ENCODE measurements around the gene LINGO3. TPM values are rescaled to one million over a fixed set of nuclear protein-coding genes. Genes with fewer than 3 reads are reported as not detected.

The LINGO3 gene
- polyA plus RNA-seq, 1 donor (not counting 4 experiments of a cell fraction or from before 2014, with no cell fraction given): not detected

DNA sequence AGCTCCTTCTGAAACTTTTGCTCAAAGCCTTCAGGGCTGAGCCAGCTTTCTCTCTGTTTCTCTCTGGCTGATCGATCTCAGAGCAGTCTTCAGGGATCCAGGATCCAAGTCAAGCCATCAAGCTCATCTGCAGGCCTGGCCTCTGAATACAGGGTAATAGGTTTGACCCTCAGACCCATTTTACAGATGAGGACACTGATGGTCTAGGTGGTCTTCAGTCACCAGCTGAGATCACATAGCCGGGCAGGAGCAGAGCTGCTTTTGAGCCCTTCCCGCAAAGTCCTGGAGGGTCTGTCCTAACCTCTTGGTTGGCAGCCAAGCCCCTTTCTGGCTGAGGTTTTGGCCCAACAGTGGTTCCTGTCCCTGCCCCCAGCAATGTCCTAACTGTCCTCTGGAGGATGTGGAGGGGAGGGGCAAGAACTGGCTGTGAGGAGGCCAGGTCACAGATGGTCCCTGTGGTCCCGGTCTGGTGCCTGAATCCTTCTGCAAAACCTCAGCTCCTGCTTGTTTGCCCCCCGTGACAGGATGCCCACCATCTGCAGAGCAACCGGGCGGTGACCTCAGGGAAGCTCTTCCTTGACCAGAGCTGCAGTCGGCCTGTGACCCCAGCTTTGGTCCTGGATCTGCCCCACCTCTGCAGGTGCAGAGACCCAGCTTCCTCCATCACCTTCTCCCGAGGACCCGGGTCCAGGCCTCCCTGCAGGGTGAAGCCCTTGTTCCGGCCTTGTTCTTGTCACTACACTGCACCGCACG is 20.2 kb downstream of the LINGO3 start:
- Histone ChIP-seq H3K36me3 (ENCODE audit: control insufficient read depth in 2 of 2, extremely low read depth in 1 of 2, insufficient read depth in 2 of 2, low read length in 2 of 2) (no peaks in the 10 kb centered on the region), H3K79me2 (ENCODE audit: control insufficient read depth, insufficient read depth, low read length) (no peaks in the 10 kb centered on the region), H3K4me2 (ENCODE audit: control insufficient read depth, extremely low read depth, insufficient read depth, low read depth, low read length) (no peak overlapping the region), H3K4me1 (ENCODE audit: control insufficient read depth, extremely low read depth, insufficient read depth, low read length) (no peaks in the 10 kb centered on the region), H4K20me1 (ENCODE audit: control insufficient read depth, extremely low read depth, insufficient read depth, low read length) (no peaks in the 10 kb centered on the region), H3K27ac (ENCODE audit: control insufficient read depth, insufficient read depth, low read length) (no peak overlapping the region), H3K9me1 (ENCODE audit: control insufficient read depth, extremely low read depth, insufficient read depth, low read length) (no peaks in the 10 kb centered on the region), H3K4me3 (ENCODE audit: control insufficient read depth in 2 of 3, extremely low read depth in 1 of 3, insufficient read depth in 2 of 3, low read depth in 1 of 3, low read length in 3 of 3) (no peak overlapping the region), H3K9me3 (ENCODE audit: control insufficient read depth, low read depth, low read length) (no peaks in the 10 kb centered on the region), H3K27me3 (ENCODE audit: control insufficient read depth, extremely low read depth, insufficient read depth, low read length) (peaks cover 49% of the 10 kb centered on the region), H3K9ac (ENCODE audit: control insufficient read depth, extremely low read depth, insufficient read depth, low read length) (no peak overlapping the region), H2AFZ (ENCODE audit: control insufficient read depth, low read length) (no peak overlapping the region)
- FAIRE-seq (no peak), DNase-seq (ENCODE audit: low read depth, low spot score) (no peak)
- TF ChIP-seq, protein P1, sequence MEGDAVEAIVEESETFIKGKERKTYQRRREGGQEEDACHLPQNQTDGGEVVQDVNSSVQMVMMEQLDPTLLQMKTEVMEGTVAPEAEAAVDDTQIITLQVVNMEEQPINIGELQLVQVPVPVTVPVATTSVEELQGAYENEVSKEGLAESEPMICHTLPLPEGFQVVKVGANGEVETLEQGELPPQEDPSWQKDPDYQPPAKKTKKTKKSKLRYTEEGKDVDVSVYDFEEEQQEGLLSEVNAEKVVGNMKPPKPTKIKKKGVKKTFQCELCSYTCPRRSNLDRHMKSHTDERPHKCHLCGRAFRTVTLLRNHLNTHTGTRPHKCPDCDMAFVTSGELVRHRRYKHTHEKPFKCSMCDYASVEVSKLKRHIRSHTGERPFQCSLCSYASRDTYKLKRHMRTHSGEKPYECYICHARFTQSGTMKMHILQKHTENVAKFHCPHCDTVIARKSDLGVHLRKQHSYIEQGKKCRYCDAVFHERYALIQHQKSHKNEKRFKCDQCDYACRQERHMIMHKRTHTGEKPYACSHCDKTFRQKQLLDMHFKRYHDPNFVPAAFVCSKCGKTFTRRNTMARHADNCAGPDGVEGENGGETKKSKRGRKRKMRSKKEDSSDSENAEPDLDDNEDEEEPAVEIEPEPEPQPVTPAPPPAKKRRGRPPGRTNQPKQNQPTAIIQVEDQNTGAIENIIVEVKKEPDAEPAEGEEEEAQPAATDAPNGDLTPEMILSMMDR (optimal IDR thresholded peaks at IDR 0.05 in 1 of 3, IDR thresholded peaks at IDR 0.05 in 1 of 3, conservative IDR thresholded peaks at IDR 0.05 in 1 of 3; ENCODE audit: extremely low read depth in 1 of 3, insufficient read depth in 2 of 3, low read length in 3 of 3): no peak
- no peak for TF ChIP-seq EZH2 (IDR thresholded peaks at IDR 0.05; ENCODE audit: low read length)
- dilution Hi-C loops (cut with MboI; ENCODE audit: extremely low pct_ligation_motif_present, low sequenced_read_pairs): no loop called here

GRCh38 chr19:2286402-2287140 is 21.4 kb downstream of the LINGO3 start:
- no peaks in the 10 kb centered on the region for H3K9me1 ChIP-seq (ENCODE audit: control insufficient read depth, extremely low read depth, insufficient read depth, low read length)
- H3K4me3 ChIP-seq (ENCODE audit: control insufficient read depth in 2 of 3, extremely low read depth in 1 of 3, insufficient read depth in 2 of 3, low read depth in 1 of 3, low read length in 3 of 3): no peak overlapping the region
- no peak overlapping the region for H2AFZ ChIP-seq (ENCODE audit: control insufficient read depth, low read length)
- H3K36me3 ChIP-seq (ENCODE audit: control insufficient read depth in 2 of 2, extremely low read depth in 1 of 2, insufficient read depth in 2 of 2, low read length in 2 of 2): no peaks in the 10 kb centered on the region
- H3K79me2 ChIP-seq (ENCODE audit: control insufficient read depth, insufficient read depth, low read length): no peaks in the 10 kb centered on the region
- no peak for FAIRE-seq
- no peaks in the 10 kb centered on the region for H4K20me1 ChIP-seq (ENCODE audit: control insufficient read depth, extremely low read depth, insufficient read depth, low read length)
- H3K4me1 ChIP-seq (ENCODE audit: control insufficient read depth, extremely low read depth, insufficient read depth, low read length): no peaks in the 10 kb centered on the region
- H3K9me3 ChIP-seq (ENCODE audit: control insufficient read depth, low read depth, low read length): no peaks in the 10 kb centered on the region
- H3K9ac ChIP-seq (ENCODE audit: control insufficient read depth, extremely low read depth, insufficient read depth, low read length): no peak overlapping the region
- no peak overlapping the region for H3K27ac ChIP-seq (ENCODE audit: control insufficient read depth, insufficient read depth, low read length)
- no peak overlapping the region for H3K4me2 ChIP-seq (ENCODE audit: control insufficient read depth, extremely low read depth, insufficient read depth, low read depth, low read length)
- dilution Hi-C loops (cut with MboI; ENCODE audit: extremely low pct_ligation_motif_present, low sequenced_read_pairs): no loop called here
- H3K27me3 ChIP-seq (ENCODE audit: control insufficient read depth, extremely low read depth, insufficient read depth, low read length): peaks cover 40% of the 10 kb centered on the region
- TF ChIP-seq, protein P1 (optimal IDR thresholded peaks at IDR 0.05 in 1 of 3, IDR thresholded peaks at IDR 0.05 in 1 of 3, conservative IDR thresholded peaks at IDR 0.05 in 1 of 3; ENCODE audit: extremely low read depth in 1 of 3, insufficient read depth in 2 of 3, low read length in 3 of 3): no peak
- no peak for TF ChIP-seq EZH2 (IDR thresholded peaks at IDR 0.05; ENCODE audit: low read length)
- no peak for DNase-seq (ENCODE audit: low read depth, low spot score)

Measured in keratinocyte (primary cell).